Panc1 (cell line): ENCODE measurements around the gene ARHGEF6.

ENCODE experiments used
- CTCF ChIP-seq: fragments of 450-650 bp; IDR thresholded peaks from 2 replicates; pipeline ENCODE4 v1.5.1; 2017; ENCODE audit warnings: mild to moderate bottlenecking
- REST ChIP-seq, 2 experiments: IDR thresholded peaks; 2 replicates each; pipeline ENCODE4 v1.6.1; 2011 to 2012; ENCODE audit warnings: low read depth in 2 of 2, control low read depth in 1 of 2, low read length in 1 of 2, mild to moderate bottlenecking in 1 of 2, moderate library complexity in 1 of 2; ENCODE audit not compliant: insufficient read depth in 1 of 2
- TCF7L2 ChIP-seq: IDR thresholded peaks from 2 replicates; pipeline ENCODE4 v1.6.1; 2011; ENCODE audit warnings: mild to moderate bottlenecking, low read depth, low read length, inconsistent platforms

GRCh38 chrX:136679531-136679930 lies 101.2 kb downstream of the ARHGEF6 start:
- TF ChIP-seq CTCF (no peak), REST (IDR thresholded peaks at IDR 0.05; ENCODE audit: insufficient read depth in 1 of 2, low read depth in 2 of 2, low read length in 1 of 2) (no peak), TCF7L2 (no peak)
